Measurements from ENCODE around the gene TTC13. TPM values are rescaled to one million over a fixed set of nuclear protein-coding genes. Genes with fewer than 3 reads are reported as not detected.
A peak's percentile ranks its signal among the peaks of the same experiment; 100 is the strongest.

TTC13 gene
- total RNA-seq, 1 experiment from 2014 or later, result 20.2 TPM

DNA sequence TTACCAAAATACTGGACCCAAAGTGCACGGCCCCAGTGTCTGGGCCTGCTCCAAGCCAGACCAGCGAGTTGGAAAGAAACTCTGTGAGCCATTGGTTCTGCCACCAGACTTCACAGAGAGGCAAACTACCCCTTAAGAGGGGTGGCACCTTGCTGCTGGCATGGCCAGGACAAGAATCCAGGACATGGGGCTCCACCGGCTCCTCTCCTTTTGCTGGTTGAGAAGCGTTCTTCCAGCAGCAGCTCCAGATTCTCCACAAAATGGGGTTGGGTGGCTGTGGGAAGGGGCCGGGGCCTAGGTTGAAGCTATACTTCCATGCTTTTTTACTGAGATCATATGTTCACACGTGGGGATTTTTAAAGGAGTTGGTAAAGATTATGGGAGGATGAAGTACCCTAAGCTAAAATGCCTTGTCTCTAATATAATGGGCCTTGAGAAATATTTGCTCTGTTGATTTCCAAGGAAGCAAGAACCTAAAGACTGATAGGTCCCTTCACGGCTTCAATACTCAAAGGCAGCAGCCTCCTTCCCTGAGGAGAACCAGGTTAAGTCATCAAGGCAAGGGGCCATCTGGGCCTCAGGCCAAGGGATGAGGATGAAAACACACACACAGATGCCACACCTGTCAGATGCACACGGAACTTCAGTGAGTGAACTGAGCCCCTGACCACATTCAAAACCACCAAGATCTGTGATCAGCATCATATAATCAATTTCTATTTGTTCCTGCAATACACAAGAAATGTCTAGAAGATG, 113.4 kb downstream of the TTC13 start:
- BruUV-seq (replicated peaks), result no TSS peak
- DNase-seq (no peak), ATAC-seq (no peak)
- H3K4me3 ChIP-seq (ENCODE audit: low read length), result no peak overlapping the region
- ChIA-PET CTCF (no interaction called here), POLR2A (ENCODE audit: unreplicated experiment) (no interaction called here)
- no peak overlapping the region for H3K27ac ChIP-seq (ENCODE audit: low read length)
- H3F3A ChIP-seq (ENCODE audit: low read length, unreplicated experiment), result no peaks in the 10 kb centered on the region
- H3K9me3 ChIP-seq (ENCODE audit: low read length), result no peaks in the 10 kb centered on the region
- H4K20me1 ChIP-seq (ENCODE audit: low read length), result no peaks in the 10 kb centered on the region
- no peaks in the 10 kb centered on the region for H3K9me2 ChIP-seq (replicated peaks; ENCODE audit: low read length)
- intact Hi-C loops (cut with micrococcal nuclease), result no loop called here
- H3K79me2 ChIP-seq (ENCODE audit: low read length), result peaks cover 73% of the 10 kb centered on the region
- H3K27me3 ChIP-seq (ENCODE audit: low read length), result no peaks in the 10 kb centered on the region
- no peak overlapping the region for H3K9ac ChIP-seq (ENCODE audit: low read length)
- peaks cover 41% of the 10 kb centered on the region for H3K4me1 ChIP-seq (ENCODE audit: insufficient read depth, low read length)
- TF ChIP-seq EZH2phosphoT487 (IDR thresholded peaks at IDR 0.05; ENCODE audit: borderline replicate concordance, low read length), result no peak
- TF ChIP-seq EZH2 (IDR thresholded peaks at IDR 0.05; ENCODE audit: low read length, unreplicated experiment), result no peak
- TF ChIP-seq, protein P1, sequence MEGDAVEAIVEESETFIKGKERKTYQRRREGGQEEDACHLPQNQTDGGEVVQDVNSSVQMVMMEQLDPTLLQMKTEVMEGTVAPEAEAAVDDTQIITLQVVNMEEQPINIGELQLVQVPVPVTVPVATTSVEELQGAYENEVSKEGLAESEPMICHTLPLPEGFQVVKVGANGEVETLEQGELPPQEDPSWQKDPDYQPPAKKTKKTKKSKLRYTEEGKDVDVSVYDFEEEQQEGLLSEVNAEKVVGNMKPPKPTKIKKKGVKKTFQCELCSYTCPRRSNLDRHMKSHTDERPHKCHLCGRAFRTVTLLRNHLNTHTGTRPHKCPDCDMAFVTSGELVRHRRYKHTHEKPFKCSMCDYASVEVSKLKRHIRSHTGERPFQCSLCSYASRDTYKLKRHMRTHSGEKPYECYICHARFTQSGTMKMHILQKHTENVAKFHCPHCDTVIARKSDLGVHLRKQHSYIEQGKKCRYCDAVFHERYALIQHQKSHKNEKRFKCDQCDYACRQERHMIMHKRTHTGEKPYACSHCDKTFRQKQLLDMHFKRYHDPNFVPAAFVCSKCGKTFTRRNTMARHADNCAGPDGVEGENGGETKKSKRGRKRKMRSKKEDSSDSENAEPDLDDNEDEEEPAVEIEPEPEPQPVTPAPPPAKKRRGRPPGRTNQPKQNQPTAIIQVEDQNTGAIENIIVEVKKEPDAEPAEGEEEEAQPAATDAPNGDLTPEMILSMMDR (conservative IDR thresholded peaks at IDR 0.05; ENCODE audit: low read depth, low read length), result no peak
- no peak overlapping the region for H2AFZ ChIP-seq (ENCODE audit: low read length)
- H3K36me3 ChIP-seq (ENCODE audit: low read depth, low read length), result no peaks in the 10 kb centered on the region
- no peak overlapping the region for H3K4me2 ChIP-seq (ENCODE audit: low read length)

DNA sequence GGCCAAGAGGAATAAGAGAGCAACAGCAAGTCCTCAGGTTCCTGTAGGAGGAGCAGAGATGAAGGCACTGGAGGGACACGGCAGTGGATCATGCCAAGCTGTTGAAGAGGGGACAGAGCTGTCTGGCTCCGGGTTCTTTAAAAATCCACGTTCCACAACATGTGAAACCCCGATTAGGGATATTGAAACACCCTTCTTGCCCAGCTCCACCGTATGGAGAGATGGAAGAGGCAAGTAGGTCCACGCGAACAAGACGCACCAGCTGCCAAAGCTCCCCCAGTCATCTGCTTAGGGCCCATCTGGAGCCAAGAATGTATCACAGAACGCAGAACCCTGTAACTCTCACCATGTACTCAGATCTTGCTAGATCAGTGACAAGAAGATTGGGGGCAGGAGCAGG, 114.2 kb downstream of the TTC13 start:
- Histone ChIP-seq H3K4me2 (ENCODE audit: low read length) (no peak overlapping the region), H3K36me3 (ENCODE audit: low read depth, low read length) (no peaks in the 10 kb centered on the region), H3K9me3 (ENCODE audit: low read length) (no peaks in the 10 kb centered on the region), H3K4me3 (ENCODE audit: low read length) (no peak overlapping the region), H3K27ac (ENCODE audit: low read length) (no peak overlapping the region), H3K9me2 (replicated peaks; ENCODE audit: low read length) (no peaks in the 10 kb centered on the region), H3K79me2 (ENCODE audit: low read length) (peaks cover 78% of the 10 kb centered on the region), H3K9ac (ENCODE audit: low read length) (no peak overlapping the region), H2AFZ (ENCODE audit: low read length) (no peak overlapping the region), H4K20me1 (ENCODE audit: low read length) (no peaks in the 10 kb centered on the region), H3F3A (ENCODE audit: low read length, unreplicated experiment) (no peaks in the 10 kb centered on the region), H3K27me3 (ENCODE audit: low read length) (no peaks in the 10 kb centered on the region), H3K4me1 (ENCODE audit: insufficient read depth, low read length) (peaks cover 39% of the 10 kb centered on the region)
- POLR2A ChIA-PET (ENCODE audit: unreplicated experiment), result no interaction called here
- TF ChIP-seq EZH2phosphoT487 (IDR thresholded peaks at IDR 0.05; ENCODE audit: borderline replicate concordance, low read length), result no peak
- DNase-seq (no peak), ATAC-seq (no peak)
- BruUV-seq (replicated peaks), result no TSS peak
- intact Hi-C loops (cut with micrococcal nuclease), result no loop called here
- CTCF ChIA-PET, result no interaction called here

- Histone ChIP-seq H3K9me2 (replicated peaks; ENCODE audit: low read length) (no peaks in the 10 kb centered on the region), H3K79me2 (ENCODE audit: low read length) (peaks cover 87% of the 10 kb centered on the region), H2AFZ (ENCODE audit: low read length) (no peak overlapping the region), H3K27ac (ENCODE audit: low read length) (no peak overlapping the region), H3K27me3 (ENCODE audit: low read length) (no peaks in the 10 kb centered on the region), H3F3A (ENCODE audit: low read length, unreplicated experiment) (no peaks in the 10 kb centered on the region), H3K36me3 (ENCODE audit: low read depth, low read length) (no peaks in the 10 kb centered on the region), H3K4me3 (ENCODE audit: low read length) (no peak overlapping the region), H4K20me1 (ENCODE audit: low read length) (no peaks in the 10 kb centered on the region), H3K4me2 (ENCODE audit: low read length) (peak overlapping the region; percentile 0; the same call in 1 of the 2 replicates), H3K9me3 (ENCODE audit: low read length) (no peaks in the 10 kb centered on the region), H3K4me1 (ENCODE audit: insufficient read depth, low read length) (peaks cover 31% of the 10 kb centered on the region), H3K9ac (ENCODE audit: low read length) (no peak overlapping the region)
- ChIA-PET CTCF (no interaction called here), POLR2A (ENCODE audit: unreplicated experiment) (no interaction called here)
- TF ChIP-seq, protein P1 (conservative IDR thresholded peaks at IDR 0.05; ENCODE audit: low read depth, low read length), result no peak
- TF ChIP-seq EZH2phosphoT487 (IDR thresholded peaks at IDR 0.05; ENCODE audit: borderline replicate concordance, low read length), result no peak
- intact Hi-C loops (cut with micrococcal nuclease), result no loop called here
- ATAC-seq (peak; percentile 2; the same call in 1 of the 2 replicates), DNase-seq (peak; percentile 69)
- no TSS peak for BruUV-seq (replicated peaks)
Observed at GRCh38 chr1:230863449-230863848, 115.2 kb downstream of the TTC13 start.
